ENCODE measurements around the gene TSPAN3.

The TSPAN3 gene

DNA sequence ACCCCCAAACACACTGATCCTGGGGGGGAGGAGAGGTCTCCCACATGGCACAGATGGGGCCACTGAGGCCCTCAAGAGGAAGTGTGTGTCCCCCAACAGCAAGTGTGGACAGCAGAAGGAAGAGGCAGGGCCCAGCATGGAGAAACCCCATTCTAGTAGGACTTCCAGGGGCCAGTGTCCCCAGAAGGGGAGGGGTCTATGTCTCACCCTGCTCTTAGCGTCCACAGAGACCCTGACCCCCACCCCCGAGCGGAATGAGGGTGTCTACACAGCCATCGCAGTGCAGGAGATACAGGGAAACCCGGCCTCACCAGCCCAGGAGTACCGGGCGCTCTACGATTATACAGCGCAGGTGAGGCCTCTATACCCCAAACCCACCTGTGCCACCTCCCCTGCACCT is 35.3 kb downstream of the TSPAN3 start:
- DNase-seq (ENCODE audit: low read depth) = no peak
- TF ChIP-seq, protein P1, sequence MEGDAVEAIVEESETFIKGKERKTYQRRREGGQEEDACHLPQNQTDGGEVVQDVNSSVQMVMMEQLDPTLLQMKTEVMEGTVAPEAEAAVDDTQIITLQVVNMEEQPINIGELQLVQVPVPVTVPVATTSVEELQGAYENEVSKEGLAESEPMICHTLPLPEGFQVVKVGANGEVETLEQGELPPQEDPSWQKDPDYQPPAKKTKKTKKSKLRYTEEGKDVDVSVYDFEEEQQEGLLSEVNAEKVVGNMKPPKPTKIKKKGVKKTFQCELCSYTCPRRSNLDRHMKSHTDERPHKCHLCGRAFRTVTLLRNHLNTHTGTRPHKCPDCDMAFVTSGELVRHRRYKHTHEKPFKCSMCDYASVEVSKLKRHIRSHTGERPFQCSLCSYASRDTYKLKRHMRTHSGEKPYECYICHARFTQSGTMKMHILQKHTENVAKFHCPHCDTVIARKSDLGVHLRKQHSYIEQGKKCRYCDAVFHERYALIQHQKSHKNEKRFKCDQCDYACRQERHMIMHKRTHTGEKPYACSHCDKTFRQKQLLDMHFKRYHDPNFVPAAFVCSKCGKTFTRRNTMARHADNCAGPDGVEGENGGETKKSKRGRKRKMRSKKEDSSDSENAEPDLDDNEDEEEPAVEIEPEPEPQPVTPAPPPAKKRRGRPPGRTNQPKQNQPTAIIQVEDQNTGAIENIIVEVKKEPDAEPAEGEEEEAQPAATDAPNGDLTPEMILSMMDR (IDR thresholded peaks at IDR 0.05; ENCODE audit: low read length, missing control alignments) = no peak
- H3K4me3 ChIP-seq (replicated peaks; ENCODE audit: low read depth, low read length) = no peak overlapping the region

DNA sequence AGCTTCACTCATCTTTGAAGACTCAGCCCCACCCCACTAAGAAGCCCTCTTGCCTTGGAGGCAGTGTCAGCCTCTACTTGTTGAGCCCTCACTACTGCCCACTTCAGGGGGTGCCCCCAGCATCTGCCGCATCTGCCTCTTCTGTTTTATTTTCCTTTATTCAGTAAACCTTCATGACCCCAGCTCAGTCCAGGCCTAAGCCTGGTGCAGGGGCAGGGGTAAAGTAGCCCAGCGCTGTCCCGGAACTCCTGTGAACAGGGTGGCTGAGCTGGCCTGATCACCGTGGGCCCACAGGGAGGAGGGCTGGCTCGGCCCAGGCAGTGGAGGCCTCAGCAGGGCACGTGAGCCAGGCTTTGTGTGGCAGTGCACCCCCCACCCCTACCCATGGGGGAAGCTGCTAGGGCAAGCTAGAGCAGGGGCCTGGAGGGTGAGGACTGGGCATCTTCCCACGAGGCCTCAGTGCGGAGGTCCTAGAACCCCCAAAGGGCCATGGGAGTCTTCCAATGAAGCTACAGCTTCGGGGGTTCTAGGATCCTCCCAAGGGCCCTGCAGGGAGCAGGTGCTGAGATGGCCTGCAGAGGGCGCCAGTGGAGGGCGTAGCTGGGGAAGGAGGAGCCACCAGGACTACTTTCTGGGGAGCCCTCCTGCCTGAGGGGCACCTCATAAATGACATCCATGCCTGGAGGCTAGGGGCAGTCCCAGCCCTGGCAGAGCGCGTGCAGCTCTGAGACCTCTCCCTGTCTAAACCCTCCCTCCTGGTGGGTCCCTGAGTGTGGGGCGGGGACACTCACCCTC is 36.0 kb downstream of the TSPAN3 start:
- peak; percentile 29 for DNase-seq (ENCODE audit: low read depth)
- no peak overlapping the region for H3K4me3 ChIP-seq (replicated peaks; ENCODE audit: low read depth, low read length)
- TF ChIP-seq, protein P1 (IDR thresholded peaks at IDR 0.05; ENCODE audit: low read length, missing control alignments) = peak; percentile 68

DNA sequence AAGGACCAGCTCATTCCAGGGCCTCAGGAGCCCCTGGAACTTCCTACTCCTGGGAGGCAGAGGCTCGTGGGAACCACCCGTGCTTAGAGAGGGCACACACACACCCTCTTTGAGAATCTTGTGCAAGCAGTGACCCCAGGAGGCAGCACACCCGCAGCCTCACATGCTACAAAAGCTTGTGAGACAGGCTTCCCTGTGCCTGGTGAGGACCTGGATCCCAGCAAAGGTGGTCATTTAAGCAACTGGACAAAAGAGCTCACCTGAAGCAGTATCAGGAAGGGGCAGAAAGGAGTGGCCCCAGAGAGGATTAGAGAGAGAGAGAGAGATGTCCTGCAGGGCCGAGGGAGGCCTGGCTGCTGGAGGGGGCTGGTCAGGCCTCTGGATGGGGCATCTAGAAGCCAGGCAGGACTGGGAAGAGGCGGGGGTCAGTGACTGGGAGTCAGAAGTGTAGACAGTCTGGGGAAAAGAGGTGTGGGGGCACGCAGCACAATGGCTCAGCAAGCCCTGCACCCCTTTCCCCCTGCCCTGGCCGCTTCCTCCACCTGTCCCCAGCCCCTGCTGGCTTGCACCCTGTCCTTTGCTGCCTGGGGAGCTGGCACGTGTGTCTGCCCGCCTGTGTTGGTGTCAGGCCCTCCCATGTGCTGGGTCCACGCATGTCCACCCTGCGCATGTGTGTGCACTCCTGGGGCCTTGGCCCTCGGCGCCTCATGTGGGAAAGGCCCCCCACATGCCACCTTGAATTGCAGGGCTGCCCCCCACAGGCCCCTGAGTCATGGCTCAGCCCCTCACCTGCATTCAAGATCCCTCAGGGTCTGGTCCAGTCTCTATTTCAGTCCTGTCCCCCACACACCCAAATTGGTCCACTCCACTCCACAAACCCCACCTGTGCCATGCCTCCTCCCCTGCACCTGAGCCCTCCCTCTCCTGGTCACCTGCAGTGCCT is 36.9 kb downstream of the TSPAN3 start:
- no peak for DNase-seq (ENCODE audit: low read depth)
- TF ChIP-seq, protein P1 (IDR thresholded peaks at IDR 0.05; ENCODE audit: low read length, missing control alignments) = no peak
- no peak overlapping the region for H3K4me3 ChIP-seq (replicated peaks; ENCODE audit: low read depth, low read length)

DNA sequence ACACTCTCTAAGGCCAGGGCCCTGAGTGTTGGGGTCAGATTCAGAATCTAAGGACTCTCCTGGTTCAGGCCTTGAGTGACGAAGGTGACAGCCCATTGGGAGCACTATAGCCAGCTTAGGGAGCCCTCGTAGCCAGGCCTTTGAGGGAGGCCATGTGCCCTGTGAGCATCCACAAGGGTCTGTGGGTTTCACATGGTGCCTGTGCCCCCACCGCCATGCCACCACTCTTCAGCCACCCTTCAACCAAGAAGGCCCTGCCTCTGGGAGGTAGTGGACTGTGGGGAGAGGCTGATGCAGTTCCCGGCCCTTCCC is 37.5 kb downstream of the TSPAN3 start:
- TF ChIP-seq, protein P1 (IDR thresholded peaks at IDR 0.05; ENCODE audit: low read length, missing control alignments) = no peak
- no peak for DNase-seq (ENCODE audit: low read depth)

DNA sequence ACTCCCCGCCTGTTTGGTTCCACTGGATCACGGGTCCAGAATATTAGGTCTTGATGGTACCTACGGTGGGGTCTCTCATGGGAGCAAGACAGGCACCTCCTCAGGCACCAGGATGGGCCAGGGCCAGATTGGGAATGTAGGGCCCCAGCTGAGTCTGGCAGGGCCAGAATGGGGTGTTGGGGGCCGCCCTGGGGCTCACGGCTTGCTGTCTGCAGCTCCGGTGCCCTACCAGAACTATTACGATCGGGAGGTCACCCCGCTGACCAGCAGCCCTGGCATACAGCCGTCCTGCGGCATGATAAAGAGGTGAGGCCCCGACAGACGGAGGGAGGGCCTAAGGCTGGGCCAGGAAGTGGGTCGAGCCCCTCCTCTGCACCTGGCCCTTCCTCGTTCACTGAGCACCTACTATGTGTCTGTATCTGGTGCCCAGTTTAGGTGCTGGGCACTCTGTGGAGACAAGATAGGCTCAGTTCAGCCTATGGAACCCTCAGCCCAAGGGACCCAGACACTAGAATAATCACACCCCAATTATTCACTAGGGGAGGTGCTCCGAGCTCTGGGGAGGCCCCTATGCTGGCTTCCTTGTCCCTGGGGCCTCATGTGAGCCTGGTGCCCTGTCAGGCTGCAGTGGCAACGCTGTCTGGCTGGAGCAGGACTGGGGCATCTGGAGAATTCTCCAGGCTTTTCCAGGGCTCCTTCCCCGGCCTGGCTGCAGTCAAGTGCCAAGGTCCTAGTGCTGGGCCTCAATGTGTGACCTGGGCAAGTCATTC is 38.1 kb downstream of the TSPAN3 start:
- no peak for DNase-seq (ENCODE audit: low read depth)
- TF ChIP-seq, protein P1 (IDR thresholded peaks at IDR 0.05; ENCODE audit: low read length, missing control alignments) = no peak
- no peak overlapping the region for H3K4me3 ChIP-seq (replicated peaks; ENCODE audit: low read depth, low read length)

More for the DNA sequence above, 37.5 kb downstream of the TSPAN3 start:
- H3K4me3 ChIP-seq (replicated peaks; ENCODE audit: low read depth, low read length) = no peak overlapping the region

DNA sequence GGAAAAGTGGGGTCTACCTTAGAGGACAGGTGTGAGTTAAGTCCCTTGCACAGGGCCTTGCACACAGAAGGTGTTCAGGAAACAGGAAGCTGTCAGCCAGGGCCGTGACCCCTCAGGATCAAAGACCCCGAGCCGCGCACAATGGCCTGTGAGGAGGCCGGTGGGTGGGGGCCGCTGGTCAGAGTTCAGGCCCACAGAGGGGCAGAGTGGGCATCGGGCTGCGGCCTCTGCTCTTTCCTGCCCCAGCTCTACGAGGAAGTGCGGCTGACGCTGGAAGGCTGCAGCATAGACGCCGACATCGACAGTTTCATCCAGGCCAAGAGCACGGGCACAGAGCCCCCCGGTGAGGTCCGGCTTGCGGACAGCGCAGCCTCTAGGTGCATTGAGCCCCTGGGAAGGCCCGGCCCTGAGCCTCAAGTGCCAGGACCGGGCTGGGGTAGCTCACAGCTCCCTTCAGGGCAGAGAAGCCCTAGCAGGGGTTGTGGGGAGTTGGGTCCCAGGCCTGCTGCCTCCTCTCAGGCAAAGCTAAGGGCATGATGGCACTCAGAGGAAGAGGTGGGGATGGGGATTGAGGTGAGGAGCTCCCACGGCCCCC is 38.8 kb downstream of the TSPAN3 start:
- TF ChIP-seq, protein P1 (IDR thresholded peaks at IDR 0.05; ENCODE audit: low read length, missing control alignments) = no peak
- no peak overlapping the region for H3K4me3 ChIP-seq (replicated peaks; ENCODE audit: low read depth, low read length)
- DNase-seq (ENCODE audit: low read depth) = no peak

Measured in fibroblast of pulmonary artery (primary cell).